Activated T-cell treated with anti-CD3 and anti-CD28 coated beads for 24 hours (primary cell): ENCODE results near the gene PLA2G6.

Experiments used
- DNase-seq: peaks from one replicate; pipeline ENCODE4 v3.0.0-alpha.2; 2020; ENCODE audit warnings: low read depth

Gene PLA2G6

GRCh38 chr22:38181453-38182200, at the start of gene PLA2G6:
Gene PLA2G6, minus strand, starts transcription at chr22:38181830. Its CDS starts 12,404 bp downstream, at chr22:38169426.
- DNase-seq, result peak; percentile 97

- DNase-seq, result no peak
These were observed 49.3 kb upstream of the PLA2G6 start for GRCh38 chr22:38230916-38231315.

- no peak for DNase-seq
These were observed 48.6 kb upstream of the PLA2G6 start for GRCh38 chr22:38230108-38230825.

- DNase-seq, result no peak
These were observed 47.5 kb upstream of the PLA2G6 start for GRCh38 chr22:38228873-38229740.

GRCh38 chr22:38228326-38228872, 46.8 kb upstream of the PLA2G6 start:
- no peak for DNase-seq

GRCh38 chr22:38226853-38227649, 45.4 kb upstream of the PLA2G6 start:
- no peak for DNase-seq

GRCh38 chr22:38223289-38223960, 41.8 kb upstream of the PLA2G6 start:
- DNase-seq, result no peak

- DNase-seq, result no peak
These were observed 41.1 kb upstream of the PLA2G6 start for GRCh38 chr22:38222797-38223119.

- DNase-seq, result no peak
These were observed 40.5 kb upstream of the PLA2G6 start for GRCh38 chr22:38221908-38222796.

GRCh38 chr22:38221407-38221806, 39.8 kb upstream of the PLA2G6 start:
- no peak for DNase-seq

GRCh38 chr22:38220653-38221386, 39.2 kb upstream of the PLA2G6 start:
- no peak for DNase-seq

- DNase-seq, result no peak
These were observed 38.5 kb upstream of the PLA2G6 start for GRCh38 chr22:38220163-38220562.

- DNase-seq, result no peak
These were observed 38.0 kb upstream of the PLA2G6 start for GRCh38 chr22:38219632-38220031.

- DNase-seq, result no peak
These were observed 37.3 kb upstream of the PLA2G6 start for GRCh38 chr22:38218661-38219622.

- DNase-seq, result no peak
These were observed 33.8 kb upstream of the PLA2G6 start for GRCh38 chr22:38215156-38216038.

- peak; percentile 38 for DNase-seq
These were observed 32.8 kb upstream of the PLA2G6 start for GRCh38 chr22:38214302-38215056.
